HG03108 (cell line): ENCODE results near the gene PACS1.
"Not testable (repeated sequence)": the region's sequence is repeated elsewhere in the genome, so short reads cannot be mapped to it uniquely, and the experiment has no call there.

Experiments used
- ATAC-seq: cut with Tn5 transposase; IDR thresholded peaks from one replicate; pipeline ENCODE4 v1.9.1; 2021; ENCODE audit warnings: moderate library complexity; ENCODE audit not compliant: unreplicated experiment

Gene PACS1

GRCh38 chr11:66266378-66267038, 196.4 kb downstream of the PACS1 start:
- ATAC-seq: no peak

GRCh38 chr11:66267039-66267378, 196.9 kb downstream of the PACS1 start:
- no peak for ATAC-seq

GRCh38 chr11:66267379-66268243, 197.5 kb downstream of the PACS1 start:
- ATAC-seq: peak; percentile 51

- ATAC-seq: peak; percentile 79
Measured at GRCh38 chr11:66268244-66268951, 198.3 kb downstream of the PACS1 start, which contains the start of gene RAB1B. TSS of gene RAB1B (plus strand) at chr11:66268639. CDS start at chr11:66268680, 41 bp downstream.

- no peak for ATAC-seq
Measured at GRCh38 chr11:66268952-66269905, 199.2 kb downstream of the PACS1 start.

GRCh38 chr11:66271816-66272215, 201.7 kb downstream of the PACS1 start:
- no peak for ATAC-seq

DNA sequence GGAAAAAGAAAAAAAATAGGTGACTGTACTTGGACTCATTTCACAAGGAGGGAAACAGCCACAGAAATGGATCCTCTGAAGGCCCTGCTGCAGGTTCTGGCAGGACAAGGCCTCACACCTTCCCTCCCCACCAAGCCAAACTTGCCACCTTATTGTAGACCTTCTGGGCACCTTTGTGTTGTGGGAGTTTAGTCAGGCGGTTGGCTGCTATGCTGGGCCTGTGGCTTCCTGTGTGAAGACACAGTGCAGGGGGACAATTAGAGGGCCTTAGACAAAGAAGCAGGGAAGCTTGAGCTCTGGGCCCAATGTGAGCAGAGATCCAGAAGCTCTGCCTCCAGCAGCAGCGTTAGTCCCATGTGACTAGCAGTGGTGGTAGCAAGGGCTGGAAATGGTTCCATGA, 202.5 kb downstream of the PACS1 start:
- no peak for ATAC-seq

DNA sequence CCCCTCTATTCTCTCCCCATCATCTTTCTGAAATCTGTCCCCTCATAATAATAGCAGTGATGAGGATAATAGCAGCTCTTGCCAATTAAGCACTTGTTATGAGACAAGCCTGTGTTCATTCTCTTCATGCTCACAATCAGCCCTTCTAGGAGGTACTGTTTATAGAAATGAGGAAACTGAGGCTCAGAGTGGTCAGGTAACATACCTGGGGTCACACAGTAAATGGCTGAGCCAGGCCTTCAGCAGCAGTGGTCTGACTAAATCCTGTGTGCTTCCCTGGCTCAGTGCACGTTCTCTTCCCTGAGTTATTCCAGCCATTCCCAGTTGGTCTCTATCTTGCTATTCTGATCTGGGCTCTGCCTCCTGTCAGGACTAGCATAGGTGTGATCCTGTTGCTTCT, 204.1 kb downstream of the PACS1 start:
- no peak for ATAC-seq

DNA sequence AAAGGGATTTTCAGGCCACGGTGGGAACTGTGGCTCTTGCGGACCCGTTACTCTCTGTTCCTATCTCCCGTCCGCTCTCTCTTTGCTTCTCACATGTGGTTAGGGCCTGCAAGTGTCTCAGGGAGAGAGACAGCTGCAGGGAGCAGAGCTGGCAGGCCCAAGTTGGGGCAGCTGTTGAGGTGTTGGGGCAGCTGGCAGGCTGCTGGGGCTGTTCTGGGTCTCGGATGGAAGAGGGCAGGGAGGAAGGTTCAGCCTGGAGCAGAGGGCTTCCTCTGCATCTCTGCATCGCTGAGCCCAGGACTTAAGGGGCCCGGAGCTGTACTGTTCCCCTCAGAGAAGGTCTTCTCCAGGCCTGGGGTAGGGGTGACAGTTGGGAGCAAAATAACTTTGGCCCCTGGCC, 205.3 kb downstream of the PACS1 start:
- no peak for ATAC-seq

DNA sequence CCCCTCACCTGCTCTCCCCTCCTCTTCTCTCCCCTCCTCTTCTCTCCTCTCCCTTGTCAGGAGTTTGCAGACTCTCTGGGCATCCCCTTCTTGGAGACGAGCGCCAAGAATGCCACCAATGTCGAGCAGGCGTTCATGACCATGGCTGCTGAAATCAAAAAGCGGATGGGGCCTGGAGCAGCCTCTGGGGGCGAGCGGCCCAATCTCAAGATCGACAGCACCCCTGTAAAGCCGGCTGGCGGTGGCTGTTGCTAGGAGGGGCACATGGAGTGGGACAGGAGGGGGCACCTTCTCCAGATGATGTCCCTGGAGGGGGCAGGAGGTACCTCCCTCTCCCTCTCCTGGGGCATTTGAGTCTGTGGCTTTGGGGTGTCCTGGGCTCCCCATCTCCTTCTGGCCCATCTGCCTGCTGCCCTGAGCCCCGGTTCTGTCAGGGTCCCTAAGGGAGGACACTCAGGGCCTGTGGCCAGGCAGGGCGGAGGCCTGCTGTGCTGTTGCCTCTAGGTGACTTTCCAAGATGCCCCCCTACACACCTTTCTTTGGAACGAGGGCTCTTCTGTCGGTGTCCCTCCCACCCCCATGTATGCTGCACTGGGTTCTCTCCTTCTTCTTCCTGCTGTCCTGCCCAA, 206.0 kb downstream of the PACS1 start:
- no peak for ATAC-seq

DNA sequence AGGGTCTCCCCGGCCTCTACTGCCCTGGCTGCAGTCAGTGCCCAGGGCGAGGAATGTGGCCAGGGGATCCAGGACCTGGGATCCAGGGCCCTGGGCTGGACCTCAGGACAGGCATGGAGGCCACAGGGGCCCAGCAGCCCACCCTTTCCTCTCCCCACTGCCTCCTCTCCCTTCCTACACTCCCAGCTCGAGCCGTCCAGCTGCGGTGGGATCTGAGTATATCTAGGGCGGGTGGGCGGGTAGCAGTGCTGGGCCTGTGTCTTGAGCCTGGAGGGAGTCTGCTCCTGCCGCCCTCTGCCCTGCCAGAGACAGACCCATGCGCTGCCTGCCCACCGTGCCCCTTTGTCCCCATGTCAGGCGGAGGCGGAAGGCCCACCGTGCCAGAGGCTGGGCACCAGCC, 206.5 kb downstream of the PACS1 start:
- not testable (repeated sequence) for ATAC-seq

- ATAC-seq: not testable (repeated sequence)
Measured at GRCh38 chr11:66277064-66277463, 207.0 kb downstream of the PACS1 start.

DNA sequence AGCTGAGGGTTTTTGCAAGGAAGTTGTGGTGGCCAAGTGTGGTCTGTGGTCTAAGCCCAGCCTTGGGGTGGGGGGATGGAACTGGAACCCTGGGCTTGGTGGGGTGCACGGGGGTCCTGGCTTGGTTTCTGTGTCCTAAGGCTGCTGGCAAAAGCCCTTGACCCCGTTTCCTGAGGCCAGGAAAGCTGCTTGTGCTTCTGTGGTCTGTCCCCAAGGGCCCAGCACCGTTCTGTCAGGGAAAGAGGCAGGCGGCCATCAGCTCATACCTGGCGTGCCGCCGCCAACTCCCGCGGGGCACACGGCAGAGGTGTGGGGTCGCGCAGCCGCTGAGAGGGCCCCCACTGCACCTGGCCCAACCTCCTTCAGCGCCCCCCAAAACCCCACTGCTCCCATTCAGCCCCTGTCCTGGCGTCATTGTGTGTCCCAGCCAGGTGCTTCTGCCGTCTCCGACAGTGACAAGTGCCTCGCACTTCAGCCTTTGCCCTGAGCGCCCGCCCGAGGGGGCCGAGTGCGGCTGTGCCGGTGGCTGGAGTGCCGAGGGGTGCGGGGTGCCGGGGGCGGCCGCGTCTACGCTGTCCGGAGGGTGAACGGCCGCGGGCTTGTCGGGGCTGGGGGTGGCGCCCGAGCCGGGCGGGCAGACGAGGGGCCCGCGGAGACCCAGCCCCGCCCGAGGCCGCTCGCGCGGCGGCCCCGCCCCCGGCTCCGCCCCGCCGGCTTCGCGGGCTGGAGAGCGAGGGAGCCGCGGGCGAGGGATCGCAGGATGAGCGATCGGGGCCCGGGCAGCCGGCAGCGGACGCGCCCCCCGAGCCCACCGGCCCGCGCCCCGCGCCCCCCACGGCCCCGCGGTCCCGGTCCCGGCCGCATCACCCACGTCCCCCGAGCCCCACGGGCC, 207.6 kb downstream of the PACS1 start, which contains the start of gene CNIH2:
TSS of gene CNIH2 (plus strand) at position 705 of the 892 bp plus-strand sequence. CDS start 282 bp downstream, outside the sequence.
- no peak for ATAC-seq

- ATAC-seq: no peak
Measured at GRCh38 chr11:66278363-66279091, 208.5 kb downstream of the PACS1 start.

GRCh38 chr11:66279092-66279734, 209.1 kb downstream of the PACS1 start:
- no peak for ATAC-seq

GRCh38 chr11:66280428-66280827, 210.4 kb downstream of the PACS1 start:
- ATAC-seq: no peak

- ATAC-seq: no peak
Measured at GRCh38 chr11:66281001-66281400, 210.9 kb downstream of the PACS1 start.
